Keratinocyte (primary cell): ENCODE measurements around the gene SMYD3.

Experiments
- CTCF ChIP-seq, 3 experiments: IDR thresholded peaks in 1 of 3; conservative IDR thresholded peaks in 1 of 3; optimal IDR thresholded peaks in 1 of 3; 2 replicates in 2 of 3; 3 replicates in 1 of 3; pipeline versions ENCODE3 to v1.5.1; 2011; ENCODE audit warnings: low read length in 3 of 3, mild to moderate bottlenecking in 3 of 3, moderate library complexity in 2 of 3, control low read depth in 1 of 3, inconsistent platforms in 1 of 3; ENCODE audit not compliant: insufficient read depth in 2 of 3; ENCODE audit errors: extremely low read depth in 1 of 3
- EZH2 ChIP-seq: IDR thresholded peaks from one replicate; pipeline ENCODE4 v1.6.1; 2012; ENCODE audit warnings: inconsistent platforms, mild to moderate bottlenecking, low read length, moderate library complexity

DNA sequence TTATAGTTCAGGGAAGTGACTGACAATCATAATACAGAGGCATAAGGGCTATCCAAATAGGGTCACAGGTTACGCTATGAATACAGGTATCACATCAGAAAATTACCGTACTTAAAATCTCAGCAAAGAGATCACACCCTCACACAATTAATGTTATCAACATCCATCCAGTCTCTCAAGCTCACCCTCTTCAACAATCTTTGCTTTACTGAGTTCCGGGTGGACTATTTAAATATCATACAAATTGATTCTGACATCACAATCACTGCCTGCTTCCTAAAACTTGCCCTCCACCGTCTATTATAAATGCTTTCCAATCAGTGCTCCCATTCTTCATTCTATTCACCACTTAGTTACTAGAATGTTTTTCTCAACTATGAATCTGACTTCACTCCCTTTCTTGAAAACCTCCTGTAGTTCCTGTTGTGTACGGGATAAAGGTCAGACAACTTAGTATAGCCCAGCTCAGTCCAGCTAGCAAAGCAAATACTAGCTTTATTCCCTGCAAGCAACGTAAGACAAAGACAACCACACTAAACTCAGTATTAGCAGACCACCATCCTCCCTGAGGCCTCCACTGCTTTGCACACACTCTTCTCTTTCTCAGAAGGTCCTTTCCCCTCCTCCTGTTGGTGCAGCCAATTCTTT lies 398.7 kb downstream of the SMYD3 start:
- no peak for TF ChIP-seq CTCF (optimal IDR thresholded peaks at IDR 0.05 in 1 of 3, IDR thresholded peaks at IDR 0.05 in 1 of 3, conservative IDR thresholded peaks at IDR 0.05 in 1 of 3; ENCODE audit: extremely low read depth in 1 of 3, insufficient read depth in 2 of 3, low read length in 3 of 3)
- TF ChIP-seq EZH2: no peak
